ENCODE results near the gene PMEPA1.

DNA sequence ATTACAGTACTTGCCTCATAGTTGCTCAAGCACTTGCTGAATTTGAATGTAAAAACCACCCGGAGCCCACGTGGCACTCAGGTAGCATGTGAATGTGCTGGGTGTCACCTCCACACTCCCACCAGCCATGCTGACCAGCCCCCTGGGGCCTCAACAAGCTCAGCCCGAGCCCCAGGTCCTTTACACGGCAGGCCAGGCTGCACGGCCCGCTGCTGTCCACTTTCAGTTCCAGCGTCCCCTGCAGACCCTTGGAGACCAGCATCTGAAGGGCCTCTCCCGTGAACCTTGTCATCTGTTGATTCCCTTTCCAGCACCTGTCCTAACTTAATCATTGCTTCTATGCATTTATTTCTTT is 56.3 kb downstream of the PMEPA1 start:
- TF ChIP-seq POLR2A (IDR thresholded peaks at IDR 0.05; ENCODE audit: low read depth, low read length) (no peak), POLR2AphosphoS5 (IDR thresholded peaks at IDR 0.05; ENCODE audit: low read depth, low read length) (no peak), SPI1 (IDR thresholded peaks at IDR 0.05; ENCODE audit: low read depth, low read length) (no peak), TAF1 (IDR thresholded peaks at IDR 0.05; ENCODE audit: low read depth, low read length) (no peak)
